Neural cell (in vitro differentiated cells): ENCODE measurements around the gene ITGA11. TPM values are rescaled to one million over a fixed set of nuclear protein-coding genes. Genes with fewer than 3 reads are reported as not detected.

Experiments
- H2AFZ ChIP-seq: fragments of 200-600, 300-800 bp; sonication (generic), shearing (Covaris generic); 2 replicates; pipeline ENCODE4 v1.6.0; 2014; ENCODE audit warnings: low read depth, mild to moderate bottlenecking, antibody characterized with exemption, low read length, moderate library complexity
- H3F3A ChIP-seq: fragments of 200-600 bp; shearing (Covaris generic); 2 replicates; pipeline ENCODE4 v1.6.1; 2016; ENCODE audit warnings: mild to moderate bottlenecking, moderate library complexity, mixed read lengths, antibody characterized with exemption, low read length; ENCODE audit not compliant: insufficient read depth, poor library complexity, severe bottlenecking
- H3K27ac ChIP-seq: fragments of 200-600, 300-800 bp; sonication (generic), shearing (Covaris generic); 2 replicates; pipeline ENCODE4 v1.5.1; 2014; ENCODE audit warnings: mild to moderate bottlenecking, low read length, moderate library complexity
- H3K27me3 ChIP-seq: fragments of 300-800, 200-600 bp; sonication (generic), shearing (Covaris generic); 2 replicates; pipeline ENCODE4 v1.6.0; 2014; ENCODE audit warnings: mild to moderate bottlenecking, low read depth, low read length, moderate library complexity; ENCODE audit not compliant: insufficient read depth
- H3K36me3 ChIP-seq: fragments of 300-800, 200-600 bp; sonication (generic), shearing (Covaris generic); 2 replicates; pipeline ENCODE4 v1.5.1; 2014; ENCODE audit warnings: mild to moderate bottlenecking, antibody characterized with exemption, low read length, moderate library complexity; ENCODE audit not compliant: insufficient read depth
- H3K4me2 ChIP-seq: fragments of 300-800, 200-600 bp; sonication (generic), shearing (Covaris generic); 2 replicates; pipeline ENCODE4 v1.6.0; 2014; ENCODE audit warnings: mild to moderate bottlenecking, low read length
- H3K4me3 ChIP-seq: fragments of 300-800, 200-600 bp; sonication (generic), shearing (Covaris generic); 2 replicates; pipeline ENCODE4 v1.5.1; 2014; ENCODE audit warnings: mild to moderate bottlenecking, low read length, moderate library complexity
- H3K79me2 ChIP-seq: fragments of 200-600 bp; shearing (Covaris generic); replicated peaks from 2 replicates; pipeline ENCODE4 v1.6.0; 2014; ENCODE audit warnings: mild to moderate bottlenecking, low read length, moderate library complexity; ENCODE audit not compliant: insufficient read depth
- H3K9ac ChIP-seq: fragments of 300-800, 200-600 bp; sonication (generic), shearing (Covaris generic); 2 replicates; pipeline ENCODE4 v1.6.1; 2016; ENCODE audit warnings: mild to moderate bottlenecking, low read length, mixed read lengths
- H3K9me2 ChIP-seq: fragments of 200-600 bp; shearing (Covaris generic); 2 replicates; pipeline ENCODE4 v1.6.1; 2016; ENCODE audit warnings: mild to moderate bottlenecking, low read length, mixed read lengths; ENCODE audit not compliant: insufficient read depth
- H3K9me3 ChIP-seq: fragments of 200-600, 300-800 bp; sonication (generic), shearing (Covaris generic); 2 replicates; pipeline ENCODE4 v1.6.1; 2016; ENCODE audit warnings: mild to moderate bottlenecking, mixed run types, low read length, moderate library complexity, mixed read lengths
- H4K20me1 ChIP-seq: fragments of 200-600 bp; shearing (Covaris generic); 2 replicates; pipeline ENCODE4 v1.6.1; 2016; ENCODE audit warnings: mild to moderate bottlenecking, mixed run types; ENCODE audit not compliant: insufficient read depth
- EP300 ChIP-seq: fragments of 450-650 bp; conservative IDR thresholded peaks from 2 replicates; pipeline ENCODE4 v1.6.1; 2014; ENCODE audit warnings: antibody characterized with exemption, mild to moderate bottlenecking, moderate library complexity; ENCODE audit not compliant: poor library complexity, severe bottlenecking
- EZH2 ChIP-seq: fragments of 200-600, 300-800 bp; shearing (Covaris generic), sonication (generic); IDR thresholded peaks from 2 replicates; pipeline ENCODE4 v1.6.1; 2014; ENCODE audit warnings: antibody characterized with exemption, low read length, borderline replicate concordance, mild to moderate bottlenecking; ENCODE audit not compliant: insufficient read depth, poor library complexity, severe bottlenecking
- MXI1 ChIP-seq: fragments of 450-650 bp; conservative IDR thresholded peaks from 2 replicates; pipeline ENCODE4 v1.6.1; 2014; ENCODE audit warnings: antibody characterized with exemption, mild to moderate bottlenecking; ENCODE audit not compliant: poor library complexity, severe bottlenecking
- POLR2AphosphoS5 ChIP-seq: IDR thresholded peaks from 2 replicates; pipeline ENCODE4 v1.6.1; 2012
- RAD21 ChIP-seq: fragments of 450-650 bp; conservative IDR thresholded peaks from 2 replicates; pipeline ENCODE4 v1.6.1; 2014; ENCODE audit warnings: antibody characterized with exemption, mild to moderate bottlenecking, moderate library complexity
- SMC3 ChIP-seq: fragments of 450-650 bp; conservative IDR thresholded peaks from 2 replicates; pipeline ENCODE4 v1.6.1; 2014; ENCODE audit warnings: antibody characterized with exemption, mild to moderate bottlenecking, moderate library complexity; ENCODE audit not compliant: poor library complexity
- TAF1 ChIP-seq: IDR thresholded peaks from 2 replicates; pipeline ENCODE4 v1.6.1; 2012; ENCODE audit warnings: low read depth
- polyA plus RNA-seq: library from polyadenylated mRNA; depleted of rRNA; stranded (reverse); fragments of >200 nt; gene quantifications from 2 replicates; pipeline ENCODE4 v1.2.3, GENCODE V29; 2014
- TF ChIP-seq, protein P1 (sequence below): fragments of 450-650 bp; IDR thresholded peaks from 2 replicates; pipeline ENCODE4 v1.5.1; 2014; ENCODE audit warnings: antibody characterized with exemption, mild to moderate bottlenecking, moderate library complexity; ENCODE audit not compliant: poor library complexity, severe bottlenecking
- TF ChIP-seq, protein P2 (sequence below): IDR thresholded peaks from 2 replicates; pipeline ENCODE4 v1.6.1; 2012; ENCODE audit warnings: borderline replicate concordance

The ITGA11 gene
- polyA plus RNA-seq, 1 donor from 2014 or later = not detected

DNA sequence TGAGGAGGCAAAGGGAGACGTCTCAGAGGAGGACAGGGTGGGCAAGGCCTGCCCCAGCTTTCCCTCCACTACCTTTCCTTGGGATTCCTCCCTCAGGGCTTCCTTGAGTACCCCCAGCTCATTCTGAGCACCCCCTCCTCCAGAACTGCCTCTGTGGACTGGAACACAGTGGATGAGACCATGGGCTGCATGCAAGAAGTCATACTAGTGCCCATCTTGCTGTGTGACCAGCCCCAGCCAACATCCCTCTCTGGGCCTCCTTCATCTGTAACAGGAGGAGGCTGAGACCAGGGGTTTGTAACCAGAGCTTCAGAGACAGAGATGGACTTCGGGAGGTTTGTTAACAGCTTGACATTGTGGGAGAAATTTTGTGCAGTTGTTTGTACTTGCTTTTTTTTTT lies 128.8 kb downstream of the ITGA11 start:
- no peaks in the 10 kb centered on the region for H3K9me3 ChIP-seq
- no peak overlapping the region for H3K9ac ChIP-seq
- H3K79me2 ChIP-seq = no peaks in the 10 kb centered on the region
- no peak overlapping the region for H3K4me2 ChIP-seq
- no peaks in the 10 kb centered on the region for H3K36me3 ChIP-seq
- no peaks in the 10 kb centered on the region for H3K27me3 ChIP-seq
- H3K27ac ChIP-seq = no peak overlapping the region
- H3K4me3 ChIP-seq = no peak overlapping the region
- H3K9me2 ChIP-seq = no peaks in the 10 kb centered on the region
- H4K20me1 ChIP-seq = no peaks in the 10 kb centered on the region
- TF ChIP-seq POLR2AphosphoS5 (no peak), TAF1 (no peak), RAD21 (no peak), EZH2 (no peak), MXI1 (no peak), EP300 (no peak), SMC3 (no peak)
- TF ChIP-seq, protein P1, sequence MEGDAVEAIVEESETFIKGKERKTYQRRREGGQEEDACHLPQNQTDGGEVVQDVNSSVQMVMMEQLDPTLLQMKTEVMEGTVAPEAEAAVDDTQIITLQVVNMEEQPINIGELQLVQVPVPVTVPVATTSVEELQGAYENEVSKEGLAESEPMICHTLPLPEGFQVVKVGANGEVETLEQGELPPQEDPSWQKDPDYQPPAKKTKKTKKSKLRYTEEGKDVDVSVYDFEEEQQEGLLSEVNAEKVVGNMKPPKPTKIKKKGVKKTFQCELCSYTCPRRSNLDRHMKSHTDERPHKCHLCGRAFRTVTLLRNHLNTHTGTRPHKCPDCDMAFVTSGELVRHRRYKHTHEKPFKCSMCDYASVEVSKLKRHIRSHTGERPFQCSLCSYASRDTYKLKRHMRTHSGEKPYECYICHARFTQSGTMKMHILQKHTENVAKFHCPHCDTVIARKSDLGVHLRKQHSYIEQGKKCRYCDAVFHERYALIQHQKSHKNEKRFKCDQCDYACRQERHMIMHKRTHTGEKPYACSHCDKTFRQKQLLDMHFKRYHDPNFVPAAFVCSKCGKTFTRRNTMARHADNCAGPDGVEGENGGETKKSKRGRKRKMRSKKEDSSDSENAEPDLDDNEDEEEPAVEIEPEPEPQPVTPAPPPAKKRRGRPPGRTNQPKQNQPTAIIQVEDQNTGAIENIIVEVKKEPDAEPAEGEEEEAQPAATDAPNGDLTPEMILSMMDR = no peak
- TF ChIP-seq, protein P2, sequence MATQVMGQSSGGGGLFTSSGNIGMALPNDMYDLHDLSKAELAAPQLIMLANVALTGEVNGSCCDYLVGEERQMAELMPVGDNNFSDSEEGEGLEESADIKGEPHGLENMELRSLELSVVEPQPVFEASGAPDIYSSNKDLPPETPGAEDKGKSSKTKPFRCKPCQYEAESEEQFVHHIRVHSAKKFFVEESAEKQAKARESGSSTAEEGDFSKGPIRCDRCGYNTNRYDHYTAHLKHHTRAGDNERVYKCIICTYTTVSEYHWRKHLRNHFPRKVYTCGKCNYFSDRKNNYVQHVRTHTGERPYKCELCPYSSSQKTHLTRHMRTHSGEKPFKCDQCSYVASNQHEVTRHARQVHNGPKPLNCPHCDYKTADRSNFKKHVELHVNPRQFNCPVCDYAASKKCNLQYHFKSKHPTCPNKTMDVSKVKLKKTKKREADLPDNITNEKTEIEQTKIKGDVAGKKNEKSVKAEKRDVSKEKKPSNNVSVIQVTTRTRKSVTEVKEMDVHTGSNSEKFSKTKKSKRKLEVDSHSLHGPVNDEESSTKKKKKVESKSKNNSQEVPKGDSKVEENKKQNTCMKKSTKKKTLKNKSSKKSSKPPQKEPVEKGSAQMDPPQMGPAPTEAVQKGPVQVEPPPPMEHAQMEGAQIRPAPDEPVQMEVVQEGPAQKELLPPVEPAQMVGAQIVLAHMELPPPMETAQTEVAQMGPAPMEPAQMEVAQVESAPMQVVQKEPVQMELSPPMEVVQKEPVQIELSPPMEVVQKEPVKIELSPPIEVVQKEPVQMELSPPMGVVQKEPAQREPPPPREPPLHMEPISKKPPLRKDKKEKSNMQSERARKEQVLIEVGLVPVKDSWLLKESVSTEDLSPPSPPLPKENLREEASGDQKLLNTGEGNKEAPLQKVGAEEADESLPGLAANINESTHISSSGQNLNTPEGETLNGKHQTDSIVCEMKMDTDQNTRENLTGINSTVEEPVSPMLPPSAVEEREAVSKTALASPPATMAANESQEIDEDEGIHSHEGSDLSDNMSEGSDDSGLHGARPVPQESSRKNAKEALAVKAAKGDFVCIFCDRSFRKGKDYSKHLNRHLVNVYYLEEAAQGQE = no peak
- H2AFZ ChIP-seq = no peak overlapping the region
- no peaks in the 10 kb centered on the region for H3F3A ChIP-seq

DNA sequence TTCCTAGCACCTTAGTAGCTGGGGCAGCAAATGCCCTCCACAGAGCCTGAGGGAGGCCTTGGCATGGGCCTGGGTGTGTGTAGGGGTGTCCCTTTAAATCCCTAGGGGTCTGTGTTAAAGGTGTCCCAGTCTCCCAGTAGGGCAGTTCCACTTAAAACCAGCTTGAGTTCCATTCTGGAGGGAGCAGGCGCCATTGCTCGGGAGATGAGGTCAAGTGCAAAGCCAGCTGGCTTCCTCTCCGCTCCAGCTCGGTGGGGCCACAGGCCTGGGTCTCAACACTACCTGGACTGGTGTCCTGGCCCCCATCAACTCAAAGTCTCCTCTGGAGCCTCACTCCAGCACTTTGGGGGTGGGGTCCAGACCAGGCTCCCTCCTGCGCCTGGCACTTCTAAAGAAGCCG lies 129.2 kb downstream of the ITGA11 start:
- Histone ChIP-seq H3K9me2 (no peaks in the 10 kb centered on the region), H3K9me3 (no peaks in the 10 kb centered on the region), H3K9ac (no peak overlapping the region), H4K20me1 (no peaks in the 10 kb centered on the region), H2AFZ (no peak overlapping the region), H3F3A (no peaks in the 10 kb centered on the region), H3K79me2 (no peaks in the 10 kb centered on the region), H3K27ac (no peak overlapping the region), H3K36me3 (no peaks in the 10 kb centered on the region), H3K4me2 (no peak overlapping the region), H3K4me3 (no peak overlapping the region), H3K27me3 (no peaks in the 10 kb centered on the region)
- TF ChIP-seq EP300 = no peak
- no peak for TF ChIP-seq SMC3
- TF ChIP-seq POLR2AphosphoS5 = no peak
- TF ChIP-seq RAD21 = no peak
- TF ChIP-seq TAF1 = no peak
- TF ChIP-seq, protein P1 = no peak
- no peak for TF ChIP-seq MXI1
- TF ChIP-seq, protein P2 = no peak
- TF ChIP-seq EZH2 = no peak
